ENCODE data around the gene GALK1. TPM values are rescaled to one million over a fixed set of nuclear protein-coding genes. Genes with fewer than 3 reads are reported as not detected.

The GALK1 gene
- total RNA-seq, 1 experiment from 2014 or later = 35.8 TPM

DNA sequence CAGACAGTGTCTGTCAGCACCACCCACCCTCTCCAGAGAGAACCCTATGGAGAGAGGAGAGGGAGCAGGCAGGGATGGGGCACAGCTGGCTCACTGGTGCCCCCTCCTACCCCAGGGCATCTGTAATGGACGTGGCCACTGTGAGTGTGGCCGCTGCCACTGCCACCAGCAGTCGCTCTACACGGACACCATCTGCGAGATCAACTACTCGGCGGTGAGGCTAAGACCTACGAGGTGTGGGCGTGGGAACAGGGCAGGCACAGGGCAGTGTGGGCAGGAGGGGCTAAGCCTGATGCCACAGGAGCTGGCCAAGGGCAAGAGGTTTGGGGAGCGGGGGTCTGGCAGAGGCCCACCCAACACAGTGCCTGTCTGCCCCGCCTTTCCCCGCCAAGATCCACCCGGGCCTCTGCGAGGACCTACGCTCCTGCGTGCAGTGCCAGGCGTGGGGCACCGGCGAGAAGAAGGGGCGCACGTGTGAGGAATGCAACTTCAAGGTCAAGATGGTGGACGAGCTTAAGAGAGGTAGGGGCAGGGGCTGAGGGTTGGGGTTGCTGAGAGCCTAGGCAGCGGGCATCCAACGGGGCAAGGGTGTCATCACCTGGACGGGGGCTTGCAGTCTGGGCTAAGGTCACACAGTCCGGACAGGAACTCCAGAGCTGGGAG, 28.7 kb downstream of the GALK1 start:
- Histone ChIP-seq H3K27ac (ENCODE audit: low read length) (no peak overlapping the region), H3K27me3 (ENCODE audit: control insufficient read depth, insufficient read depth, low read length) (no peaks in the 10 kb centered on the region), H3K4me1 (ENCODE audit: control insufficient read depth, insufficient read depth, low read length) (no peaks in the 10 kb centered on the region), H3K4me3 (ENCODE audit: low read depth in 2 of 2, low read length in 2 of 2) (no peak overlapping the region), H3K36me3 (ENCODE audit: control insufficient read depth, insufficient read depth, low read length) (no peaks in the 10 kb centered on the region), H3K9me3 (ENCODE audit: control insufficient read depth, insufficient read depth, low read depth, low read length) (no peaks in the 10 kb centered on the region)
- ATAC-seq (no peak), DNase-seq (ENCODE audit: low read depth, low spot score) (no peak)
- in situ Hi-C loops (cut with HindIII; ENCODE audit: low pct_unique_long_range_greater_than_20kb, low sequenced_read_pairs) = no loop called here
- POLR2A ChIA-PET = no interaction called here
- TF ChIP-seq POLR2AphosphoS5 (IDR thresholded peaks at IDR 0.05; ENCODE audit: low read depth, low read length) = no peak
- TF ChIP-seq TCF7L2 (IDR thresholded peaks at IDR 0.05; ENCODE audit: low read depth, low read length) = no peak
- TF ChIP-seq SIN3A (IDR thresholded peaks at IDR 0.05; ENCODE audit: borderline replicate concordance, insufficient read depth, low read depth, low read length) = no peak
- TF ChIP-seq, protein P1, sequence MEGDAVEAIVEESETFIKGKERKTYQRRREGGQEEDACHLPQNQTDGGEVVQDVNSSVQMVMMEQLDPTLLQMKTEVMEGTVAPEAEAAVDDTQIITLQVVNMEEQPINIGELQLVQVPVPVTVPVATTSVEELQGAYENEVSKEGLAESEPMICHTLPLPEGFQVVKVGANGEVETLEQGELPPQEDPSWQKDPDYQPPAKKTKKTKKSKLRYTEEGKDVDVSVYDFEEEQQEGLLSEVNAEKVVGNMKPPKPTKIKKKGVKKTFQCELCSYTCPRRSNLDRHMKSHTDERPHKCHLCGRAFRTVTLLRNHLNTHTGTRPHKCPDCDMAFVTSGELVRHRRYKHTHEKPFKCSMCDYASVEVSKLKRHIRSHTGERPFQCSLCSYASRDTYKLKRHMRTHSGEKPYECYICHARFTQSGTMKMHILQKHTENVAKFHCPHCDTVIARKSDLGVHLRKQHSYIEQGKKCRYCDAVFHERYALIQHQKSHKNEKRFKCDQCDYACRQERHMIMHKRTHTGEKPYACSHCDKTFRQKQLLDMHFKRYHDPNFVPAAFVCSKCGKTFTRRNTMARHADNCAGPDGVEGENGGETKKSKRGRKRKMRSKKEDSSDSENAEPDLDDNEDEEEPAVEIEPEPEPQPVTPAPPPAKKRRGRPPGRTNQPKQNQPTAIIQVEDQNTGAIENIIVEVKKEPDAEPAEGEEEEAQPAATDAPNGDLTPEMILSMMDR (IDR thresholded peaks at IDR 0.05) = no peak
- TF ChIP-seq, protein P2, sequence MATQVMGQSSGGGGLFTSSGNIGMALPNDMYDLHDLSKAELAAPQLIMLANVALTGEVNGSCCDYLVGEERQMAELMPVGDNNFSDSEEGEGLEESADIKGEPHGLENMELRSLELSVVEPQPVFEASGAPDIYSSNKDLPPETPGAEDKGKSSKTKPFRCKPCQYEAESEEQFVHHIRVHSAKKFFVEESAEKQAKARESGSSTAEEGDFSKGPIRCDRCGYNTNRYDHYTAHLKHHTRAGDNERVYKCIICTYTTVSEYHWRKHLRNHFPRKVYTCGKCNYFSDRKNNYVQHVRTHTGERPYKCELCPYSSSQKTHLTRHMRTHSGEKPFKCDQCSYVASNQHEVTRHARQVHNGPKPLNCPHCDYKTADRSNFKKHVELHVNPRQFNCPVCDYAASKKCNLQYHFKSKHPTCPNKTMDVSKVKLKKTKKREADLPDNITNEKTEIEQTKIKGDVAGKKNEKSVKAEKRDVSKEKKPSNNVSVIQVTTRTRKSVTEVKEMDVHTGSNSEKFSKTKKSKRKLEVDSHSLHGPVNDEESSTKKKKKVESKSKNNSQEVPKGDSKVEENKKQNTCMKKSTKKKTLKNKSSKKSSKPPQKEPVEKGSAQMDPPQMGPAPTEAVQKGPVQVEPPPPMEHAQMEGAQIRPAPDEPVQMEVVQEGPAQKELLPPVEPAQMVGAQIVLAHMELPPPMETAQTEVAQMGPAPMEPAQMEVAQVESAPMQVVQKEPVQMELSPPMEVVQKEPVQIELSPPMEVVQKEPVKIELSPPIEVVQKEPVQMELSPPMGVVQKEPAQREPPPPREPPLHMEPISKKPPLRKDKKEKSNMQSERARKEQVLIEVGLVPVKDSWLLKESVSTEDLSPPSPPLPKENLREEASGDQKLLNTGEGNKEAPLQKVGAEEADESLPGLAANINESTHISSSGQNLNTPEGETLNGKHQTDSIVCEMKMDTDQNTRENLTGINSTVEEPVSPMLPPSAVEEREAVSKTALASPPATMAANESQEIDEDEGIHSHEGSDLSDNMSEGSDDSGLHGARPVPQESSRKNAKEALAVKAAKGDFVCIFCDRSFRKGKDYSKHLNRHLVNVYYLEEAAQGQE (IDR thresholded peaks at IDR 0.05; ENCODE audit: insufficient read depth in 1 of 2, low read depth in 2 of 2, low read length in 1 of 2) = no peak
- intact Hi-C loops (cut with micrococcal nuclease; ENCODE audit: unreplicated experiment) = no loop called here
- CTCF ChIA-PET = no interaction called here
- no TSS peak for BruUV-seq (replicated peaks)

DNA sequence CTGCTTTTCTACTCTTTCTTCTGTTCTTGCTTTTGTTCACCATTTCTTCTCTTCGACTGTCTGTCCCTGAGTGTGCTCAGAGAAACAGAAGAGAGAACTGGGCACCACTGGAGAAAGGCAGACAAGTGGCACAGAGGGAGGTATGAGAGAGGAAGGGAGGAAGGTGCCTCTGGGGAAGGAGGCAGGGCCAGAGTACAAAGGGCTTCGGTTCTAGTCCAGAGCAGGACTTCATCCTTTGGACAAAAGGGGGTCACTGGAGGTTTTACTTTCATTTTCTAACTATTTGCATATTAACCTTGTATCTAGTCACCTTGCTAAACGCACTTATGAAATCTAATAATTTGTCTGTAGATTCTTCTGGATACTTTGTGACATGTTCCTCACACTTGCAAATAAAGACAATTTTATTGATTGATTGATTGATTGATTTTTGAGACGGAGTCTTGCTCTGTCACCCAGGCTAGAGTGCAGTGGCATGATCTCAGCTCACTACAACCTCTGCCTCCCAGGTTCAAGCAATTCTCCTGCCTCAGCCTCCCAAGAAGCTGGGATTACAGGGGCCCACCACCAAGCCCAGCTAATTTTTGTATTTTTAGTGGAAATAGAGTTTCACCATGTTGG, 30.2 kb downstream of the GALK1 start:
- H3K27ac ChIP-seq (ENCODE audit: low read length) = no peak overlapping the region
- H3K36me3 ChIP-seq (ENCODE audit: control insufficient read depth, insufficient read depth, low read length) = no peaks in the 10 kb centered on the region
- POLR2A ChIA-PET = interaction anchor here (0.5 kb wide), 1 partner anchor 18 kb away, joined by 3 read pairs; no protein-coding TSS in a partner anchor
- TF ChIP-seq TCF7L2 (IDR thresholded peaks at IDR 0.05; ENCODE audit: low read depth, low read length) = no peak
- TF ChIP-seq, protein P2 (IDR thresholded peaks at IDR 0.05; ENCODE audit: insufficient read depth in 1 of 2, low read depth in 2 of 2, low read length in 1 of 2) = no peak
- no peak for TF ChIP-seq POLR2AphosphoS5 (IDR thresholded peaks at IDR 0.05; ENCODE audit: low read depth, low read length)
- no peak for TF ChIP-seq SIN3A (IDR thresholded peaks at IDR 0.05; ENCODE audit: borderline replicate concordance, insufficient read depth, low read depth, low read length)
- TF ChIP-seq, protein P1 (IDR thresholded peaks at IDR 0.05) = no peak
- CTCF ChIA-PET = interaction anchor here (0.6 kb wide), 1 partner anchor 132 kb away, joined by 5 read pairs; no protein-coding TSS in a partner anchor
- ATAC-seq = no peak
- H3K27me3 ChIP-seq (ENCODE audit: control insufficient read depth, insufficient read depth, low read length) = no peaks in the 10 kb centered on the region
- in situ Hi-C loops (cut with HindIII; ENCODE audit: low pct_unique_long_range_greater_than_20kb, low sequenced_read_pairs) = no loop called here
- H3K9me3 ChIP-seq (ENCODE audit: control insufficient read depth, insufficient read depth, low read depth, low read length) = no peaks in the 10 kb centered on the region
- intact Hi-C loops (cut with micrococcal nuclease; ENCODE audit: unreplicated experiment) = no loop called here
- no peak for DNase-seq (ENCODE audit: low read depth, low spot score)
- no TSS peak for BruUV-seq (replicated peaks)
- no peaks in the 10 kb centered on the region for H3K4me1 ChIP-seq (ENCODE audit: control insufficient read depth, insufficient read depth, low read length)
- no peak overlapping the region for H3K4me3 ChIP-seq (ENCODE audit: low read depth in 2 of 2, low read length in 2 of 2)

All from Panc1 (cell line).